ENCODE results near the gene TRIM46. TPM values are rescaled to one million over a fixed set of nuclear protein-coding genes. Genes with fewer than 3 reads are reported as not detected.
"Not testable (repeated sequence)": the region's sequence is repeated elsewhere in the genome, so short reads cannot be mapped to it uniquely, and the experiment has no call there.

The TRIM46 gene
- total RNA-seq, 1 experiment from 2014 or later, result 3.8 TPM

- TF ChIP-seq TCF7L2 (IDR thresholded peaks at IDR 0.05; ENCODE audit: low read depth, low read length) (no peak), CTCF (IDR thresholded peaks at IDR 0.05) (no peak), REST (IDR thresholded peaks at IDR 0.05; ENCODE audit: insufficient read depth in 1 of 2, low read depth in 2 of 2, low read length in 1 of 2) (no peak), POLR2AphosphoS5 (IDR thresholded peaks at IDR 0.05; ENCODE audit: low read depth, low read length) (no peak)
- ATAC-seq, result no peak
- DNase-seq (ENCODE audit: low read depth, low spot score), result no peak
Observed at GRCh38 chr1:155228096-155228427, 54.4 kb downstream of the TRIM46 start.

GRCh38 chr1:155231302-155231701 lies 57.7 kb downstream of the TRIM46 start:
- intact Hi-C loops (cut with micrococcal nuclease; ENCODE audit: unreplicated experiment); POLR2A ChIA-PET: not testable (repeated sequence)

More at GRCh38 chr1:155228096-155228427, 54.4 kb downstream of the TRIM46 start:
- Histone ChIP-seq H3K4me3 (ENCODE audit: low read depth in 2 of 2, low read length in 2 of 2) (peak overlapping the region; percentile 51 to 74), H3K27ac (ENCODE audit: low read length) (peak overlapping the region; percentile 97), H3K9me3 (ENCODE audit: control insufficient read depth, insufficient read depth, low read depth, low read length) (no peaks in the 10 kb centered on the region), H3K27me3 (ENCODE audit: control insufficient read depth, insufficient read depth, low read length) (no peaks in the 10 kb centered on the region), H3K36me3 (ENCODE audit: control insufficient read depth, insufficient read depth, low read length) (no peaks in the 10 kb centered on the region), H3K4me1 (ENCODE audit: control insufficient read depth, insufficient read depth, low read length) (peaks cover 32% of the 10 kb centered on the region)
- intact Hi-C loops (cut with micrococcal nuclease; ENCODE audit: unreplicated experiment), result no loop called here
- POLR2A ChIA-PET, result no interaction called here
- no TSS peak for BruUV-seq (replicated peaks)
- CTCF ChIA-PET, result no interaction called here
- in situ Hi-C loops (cut with HindIII; ENCODE audit: low pct_unique_long_range_greater_than_20kb, low sequenced_read_pairs), result no loop called here

GRCh38 chr1:155232001-155232978 lies 58.6 kb downstream of the TRIM46 start:
- POLR2A ChIA-PET; H3K9me3 ChIP-seq (ENCODE audit: control insufficient read depth, insufficient read depth, low read depth, low read length); H3K4me1 ChIP-seq (ENCODE audit: control insufficient read depth, insufficient read depth, low read length); ATAC-seq; H3K36me3 ChIP-seq (ENCODE audit: control insufficient read depth, insufficient read depth, low read length); H3K27me3 ChIP-seq (ENCODE audit: control insufficient read depth, insufficient read depth, low read length); H3K27ac ChIP-seq (ENCODE audit: low read length); in situ Hi-C loops (cut with HindIII; ENCODE audit: low pct_unique_long_range_greater_than_20kb, low sequenced_read_pairs); H3K4me3 ChIP-seq (ENCODE audit: low read depth in 2 of 2, low read length in 2 of 2); intact Hi-C loops (cut with micrococcal nuclease; ENCODE audit: unreplicated experiment); DNase-seq (ENCODE audit: low read depth, low spot score); BruUV-seq (replicated peaks): not testable (repeated sequence)
- CTCF ChIA-PET, result interaction anchor here (0.5 kb wide), 1 partner anchor 96 kb away, joined by 3 read pairs; no protein-coding TSS in a partner anchor

More at GRCh38 chr1:155231302-155231701, 57.7 kb downstream of the TRIM46 start:
- H3K36me3 ChIP-seq (ENCODE audit: control insufficient read depth, insufficient read depth, low read length); H3K27ac ChIP-seq (ENCODE audit: low read length); H3K4me3 ChIP-seq (ENCODE audit: low read depth in 2 of 2, low read length in 2 of 2); ATAC-seq; H3K27me3 ChIP-seq (ENCODE audit: control insufficient read depth, insufficient read depth, low read length); in situ Hi-C loops (cut with HindIII; ENCODE audit: low pct_unique_long_range_greater_than_20kb, low sequenced_read_pairs); DNase-seq (ENCODE audit: low read depth, low spot score); BruUV-seq (replicated peaks); H3K4me1 ChIP-seq (ENCODE audit: control insufficient read depth, insufficient read depth, low read length); H3K9me3 ChIP-seq (ENCODE audit: control insufficient read depth, insufficient read depth, low read depth, low read length): not testable (repeated sequence)
- CTCF ChIA-PET, result interaction anchor here (0.5 kb wide), 1 partner anchor 95 kb away, joined by 3 read pairs; no protein-coding TSS in a partner anchor

- CTCF ChIA-PET; H3K4me3 ChIP-seq (ENCODE audit: low read depth in 2 of 2, low read length in 2 of 2); BruUV-seq (replicated peaks); H3K9me3 ChIP-seq (ENCODE audit: control insufficient read depth, insufficient read depth, low read depth, low read length); POLR2A ChIA-PET; DNase-seq (ENCODE audit: low read depth, low spot score); intact Hi-C loops (cut with micrococcal nuclease; ENCODE audit: unreplicated experiment); H3K27me3 ChIP-seq (ENCODE audit: control insufficient read depth, insufficient read depth, low read length); H3K4me1 ChIP-seq (ENCODE audit: control insufficient read depth, insufficient read depth, low read length); H3K27ac ChIP-seq (ENCODE audit: low read length); in situ Hi-C loops (cut with HindIII; ENCODE audit: low pct_unique_long_range_greater_than_20kb, low sequenced_read_pairs); H3K36me3 ChIP-seq (ENCODE audit: control insufficient read depth, insufficient read depth, low read length): not testable (repeated sequence)
- ATAC-seq, result peak; percentile 44; the same call in 1 of the 2 replicates
Observed at GRCh38 chr1:155233502-155233901, 59.9 kb downstream of the TRIM46 start.

All from Panc1 (cell line).